Thyroid gland (tissue), 4 donors: Measurements from ENCODE around the gene GALM.

Experiments
- CTCF ChIP-seq, 6 experiments: fragments of 200-600 bp in 3 of 6; fragments of 450-650 bp in 3 of 6; sonication (generic) in 3 of 6; IDR thresholded peaks; one replicate each; pipeline ENCODE4 v1.5.1; 2016 to 2019; ENCODE audit warnings: antibody characterized with exemption in 6 of 6, mild to moderate bottlenecking in 2 of 6, inconsistent platforms in 1 of 6, moderate library complexity in 1 of 6
- POLR2A ChIP-seq, 2 donors: fragments of 450-650 bp; IDR thresholded peaks; one replicate each; pipeline ENCODE4 v1.6.1; 2017; ENCODE audit warnings: antibody characterized with exemption in 2 of 2, mild to moderate bottlenecking in 2 of 2, moderate library complexity in 1 of 2

- no peak for TF ChIP-seq CTCF (IDR thresholded peaks at IDR 0.05)
- no peak for TF ChIP-seq POLR2A (IDR thresholded peaks at IDR 0.05)
These were observed 77.1 kb downstream of the GALM start for GRCh38 chr2:38742797-38743559.
